Astrocyte of the spinal cord (primary cell): ENCODE results near the gene ANKRD16.

ENCODE experiments used
- DNase-seq: peaks from one replicate; pipeline ENCODE4 v3.0.0; 2011; ENCODE audit warnings: low read depth, low spot score
- H3K4me3 ChIP-seq: 2 replicates; pipeline ENCODE4 v1.5.1; 2011; ENCODE audit warnings: low read depth, mild to moderate bottlenecking, low read length, moderate library complexity
- CTCF ChIP-seq: IDR thresholded peaks from 2 replicates; pipeline ENCODE4 v1.5.1; 2012; ENCODE audit warnings: low read depth, mild to moderate bottlenecking, low read length, inconsistent platforms
- in situ Hi-C: cut with HindIII; loops from 2 replicates; pipeline ENCODE4 v1.10.0; 2017; ENCODE audit warnings: low sequenced_read_pairs

The ANKRD16 gene

GRCh38 chr10:5818894-5819293 is 70.8 kb downstream of the ANKRD16 start:
- TF ChIP-seq CTCF: no peak
- in situ Hi-C loops: no loop called here
- H3K4me3 ChIP-seq: no peak overlapping the region
- no peak for DNase-seq

GRCh38 chr10:5818048-5818331 is 71.7 kb downstream of the ANKRD16 start:
- no peak overlapping the region for H3K4me3 ChIP-seq
- TF ChIP-seq CTCF: no peak
- DNase-seq: no peak
- in situ Hi-C loops: no loop called here

GRCh38 chr10:5817322-5818047 is 72.2 kb downstream of the ANKRD16 start:
- no peak for TF ChIP-seq CTCF
- in situ Hi-C loops: no loop called here
- no peak for DNase-seq
- no peak overlapping the region for H3K4me3 ChIP-seq

- in situ Hi-C loops: no loop called here
- no peak overlapping the region for H3K4me3 ChIP-seq
- DNase-seq: no peak
- no peak for TF ChIP-seq CTCF
Measured at GRCh38 chr10:5816170-5816569, 73.5 kb downstream of the ANKRD16 start.

GRCh38 chr10:5814110-5815107 is 75.3 kb downstream of the ANKRD16 start:
- no peak for TF ChIP-seq CTCF
- H3K4me3 ChIP-seq: peak overlapping the region; percentile 72
- no peak for DNase-seq
- in situ Hi-C loops: no loop called here

GRCh38 chr10:5813341-5814109 is 76.2 kb downstream of the ANKRD16 start, which contains the start of gene GDI2:
Gene GDI2 (minus strand): TSS chr10:5813434. CDS start chr10:5813258, 176 bp downstream.
- peak within 1 kb of the TSS; percentile 72 for H3K4me3 ChIP-seq
- in situ Hi-C loops: no loop called here
- TF ChIP-seq CTCF: no peak
- DNase-seq: peak; percentile 98
